ENCODE results near the gene PTOV1. TPM values are rescaled to one million over a fixed set of nuclear protein-coding genes. Genes with fewer than 3 reads are reported as not detected.
A peak's percentile ranks its signal among the peaks of the same experiment; 100 is the strongest.

Gene PTOV1
- total RNA-seq, 2 experiments from 2014 or later = 105 to 124 TPM

- ChIA-PET POLR2A (interaction anchor here (0.7 to 1.1 kb wide), 4 partner anchors 10 to 50 kb away, joined by 3 to 7 read pairs (median 4); no protein-coding TSS in a partner anchor), CTCF (ENCODE audit: unreplicated experiment) (interaction anchor here (0.6 kb wide), 1 partner anchor 659 kb away, joined by 3 read pairs; no protein-coding TSS in a partner anchor)
- TF ChIP-seq CTCF (conservative IDR thresholded peaks at IDR 0.05; ENCODE audit: low read length) = no peak
- TF ChIP-seq EZH2phosphoT487 (IDR thresholded peaks at IDR 0.05; ENCODE audit: borderline replicate concordance, low read depth, low read length) = no peak
- peak; percentile 100 for DNase-seq (ENCODE audit: low spot score)
- no peaks in the 10 kb centered on the region for H3K9me2 ChIP-seq (ENCODE audit: insufficient read depth, low read length)
- peak overlapping the region; percentile 66 for H3K4me2 ChIP-seq (ENCODE audit: low read length)
- H3K9me3 ChIP-seq (ENCODE audit: low read length) = no peaks in the 10 kb centered on the region
- peaks cover 23% of the 10 kb centered on the region; the same call in 1 of the 2 replicates for H3K79me2 ChIP-seq (ENCODE audit: insufficient read depth, low read depth, low read length)
- peak overlapping the region; percentile 51; the same call in 1 of the 2 replicates for H2AFZ ChIP-seq (ENCODE audit: low read length)
- H3K27ac ChIP-seq (ENCODE audit: low read depth, low read length, poor library complexity, severe bottlenecking) = peak overlapping the region; percentile 49
- intact Hi-C loops (cut with micrococcal nuclease; ENCODE audit: unreplicated experiment) = no loop called here
- peaks cover 49% of the 10 kb centered on the region for H3K4me1 ChIP-seq (ENCODE audit: insufficient read depth, low read length, poor library complexity, severe bottlenecking)
- H3K4me3 ChIP-seq (ENCODE audit: low read depth, low read length, poor library complexity, severe bottlenecking) = peak overlapping the region; percentile 69
- H3K36me3 ChIP-seq (ENCODE audit: insufficient read depth, low read length) = peaks cover 16% of the 10 kb centered on the region; the same call in 1 of the 2 replicates
- no TSS peak for BruUV-seq (replicated peaks)
- peaks cover 5% of the 10 kb centered on the region; the same call in 1 of the 2 replicates for H4K20me1 ChIP-seq (ENCODE audit: insufficient read depth, low read length)
Observed at GRCh38 chr19:49869484-49870308, 18.7 kb downstream of the PTOV1 start.

- POLR2A ChIA-PET = no interaction called here
- Histone ChIP-seq H3K79me2 (ENCODE audit: insufficient read depth, low read depth, low read length) (peaks cover 22% of the 10 kb centered on the region; the same call in 1 of the 2 replicates), H2AFZ (ENCODE audit: low read length) (no peak overlapping the region), H3K27ac (ENCODE audit: low read depth, low read length, poor library complexity, severe bottlenecking) (peak overlapping the region; percentile 42), H3K4me2 (ENCODE audit: low read length) (peak overlapping the region; percentile 66), H4K20me1 (ENCODE audit: insufficient read depth, low read length) (no peaks in the 10 kb centered on the region), H3K9me2 (ENCODE audit: insufficient read depth, low read length) (no peaks in the 10 kb centered on the region), H3K9me3 (ENCODE audit: low read length) (no peaks in the 10 kb centered on the region), H3K4me1 (ENCODE audit: insufficient read depth, low read length, poor library complexity, severe bottlenecking) (peaks cover 51% of the 10 kb centered on the region), H3K36me3 (ENCODE audit: insufficient read depth, low read length) (peaks cover 11% of the 10 kb centered on the region; the same call in 1 of the 2 replicates), H3K4me3 (ENCODE audit: low read depth, low read length, poor library complexity, severe bottlenecking) (peak overlapping the region; percentile 69)
- intact Hi-C loops (cut with micrococcal nuclease; ENCODE audit: unreplicated experiment) = no loop called here
- no peak for DNase-seq (ENCODE audit: low spot score)
- TF ChIP-seq EZH2phosphoT487 (IDR thresholded peaks at IDR 0.05; ENCODE audit: borderline replicate concordance, low read depth, low read length) (no peak), CTCF (conservative IDR thresholded peaks at IDR 0.05; ENCODE audit: low read length) (no peak)
- no TSS peak for BruUV-seq (replicated peaks)
- CTCF ChIA-PET (ENCODE audit: unreplicated experiment) = no interaction called here
Observed at GRCh38 chr19:49870309-49870901, 19.4 kb downstream of the PTOV1 start.
